Measurements from ENCODE around the gene SH3GL1.

SH3GL1 gene

DNA sequence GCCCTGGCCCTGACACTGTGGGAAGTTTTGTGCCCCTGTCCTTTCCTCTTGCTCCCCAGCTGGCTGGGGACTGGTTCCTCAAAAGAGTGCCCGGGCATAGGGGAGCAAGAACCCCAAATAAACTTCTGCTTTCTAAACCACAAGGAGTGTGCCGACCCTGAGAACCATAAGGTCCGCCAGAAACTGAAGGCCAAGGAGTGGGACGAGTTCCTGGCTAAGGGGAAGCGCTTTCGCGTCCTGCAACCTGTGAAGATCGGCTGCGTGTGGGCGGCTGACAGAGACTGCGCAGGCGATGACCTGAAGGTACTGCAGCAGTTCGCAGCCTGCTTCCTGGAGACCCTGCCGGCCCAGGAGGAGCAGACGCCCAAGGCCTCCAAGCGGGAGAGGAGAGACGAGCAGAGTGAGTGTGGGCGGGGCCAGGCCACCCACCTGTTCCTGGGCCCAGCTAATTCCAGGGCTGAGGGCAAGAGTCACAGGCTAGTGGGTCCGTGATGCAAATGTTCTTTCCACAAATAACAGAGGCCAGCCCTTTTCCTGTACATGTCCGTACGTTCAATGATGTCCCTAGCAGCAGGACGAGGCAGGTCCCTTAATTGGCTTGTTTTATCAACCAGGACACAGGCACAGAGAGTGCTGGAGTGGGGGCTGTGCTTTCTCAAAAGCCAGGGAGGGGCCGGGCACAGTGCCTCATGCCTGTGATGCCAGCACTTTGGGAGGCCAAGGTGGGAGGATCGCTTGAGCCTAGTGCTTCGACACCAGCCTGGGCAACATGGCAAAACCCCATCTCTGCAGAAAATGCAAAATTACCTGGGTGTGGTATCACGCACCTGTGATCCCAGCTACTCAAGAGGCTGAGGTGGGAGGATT lies 31.7 kb upstream of the SH3GL1 start:
- DNase-seq (ENCODE audit: low read depth): no peak

DNA sequence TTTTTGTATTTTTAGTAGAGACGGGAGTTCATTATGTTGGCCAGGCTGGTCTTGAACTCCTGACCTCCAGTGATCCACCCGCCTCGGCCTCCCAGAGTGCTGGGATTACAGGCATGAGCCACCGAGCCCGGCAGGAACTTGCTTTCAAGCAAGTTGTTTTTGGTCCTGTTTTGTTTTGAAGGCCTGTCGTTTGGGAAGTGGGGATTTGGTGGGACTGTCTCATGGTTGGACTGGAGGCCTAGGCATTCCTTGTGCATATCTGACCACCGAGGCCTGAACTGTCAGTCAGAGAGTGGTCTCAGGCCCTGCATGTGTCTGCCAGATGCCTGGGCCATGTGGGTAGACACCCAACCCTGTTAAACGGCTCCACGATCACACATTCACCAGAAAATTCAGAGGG lies 30.9 kb upstream of the SH3GL1 start:
- DNase-seq (ENCODE audit: low read depth): no peak

DNA sequence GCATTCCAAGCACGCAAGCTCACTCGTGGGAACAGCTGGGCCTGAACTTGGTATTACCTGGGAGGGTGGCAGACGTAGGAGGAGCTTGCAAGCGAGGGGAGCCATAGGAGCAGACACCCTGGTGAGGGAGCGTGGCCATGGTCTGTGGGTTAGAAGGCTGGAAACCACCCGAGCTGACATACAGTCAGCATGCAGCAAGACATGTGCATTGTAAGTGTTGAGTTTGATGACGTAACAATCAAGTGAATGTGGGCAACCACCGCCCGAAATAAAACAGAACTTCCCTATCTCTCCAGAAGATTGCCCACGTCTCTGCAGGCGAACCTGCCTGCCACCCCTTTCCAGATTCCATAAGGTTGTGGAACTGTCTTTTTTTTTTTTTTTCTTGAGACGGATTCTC lies 30.4 kb upstream of the SH3GL1 start:
- DNase-seq (ENCODE audit: low read depth): no peak

DNA sequence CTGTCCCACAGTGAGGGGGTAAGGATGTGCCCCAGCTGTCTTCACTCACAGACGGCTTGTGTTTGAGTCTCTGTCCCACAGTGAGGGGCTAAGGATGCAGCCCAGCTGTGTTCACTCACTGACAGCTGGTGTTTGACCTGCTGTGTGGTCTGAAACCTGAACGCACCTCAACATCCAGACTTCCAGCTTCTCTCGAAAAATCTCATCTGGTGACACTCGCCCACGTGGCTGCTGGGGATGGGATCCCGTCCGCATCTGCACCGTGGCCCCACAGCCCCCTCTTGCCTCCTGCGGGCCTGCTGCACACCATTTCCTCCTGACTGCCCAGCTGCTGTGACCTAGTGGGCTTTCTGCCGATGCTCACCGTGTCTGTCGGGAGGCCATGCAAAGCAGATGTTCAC lies 29.4 kb upstream of the SH3GL1 start:
- no peak for DNase-seq (ENCODE audit: low read depth)

DNA sequence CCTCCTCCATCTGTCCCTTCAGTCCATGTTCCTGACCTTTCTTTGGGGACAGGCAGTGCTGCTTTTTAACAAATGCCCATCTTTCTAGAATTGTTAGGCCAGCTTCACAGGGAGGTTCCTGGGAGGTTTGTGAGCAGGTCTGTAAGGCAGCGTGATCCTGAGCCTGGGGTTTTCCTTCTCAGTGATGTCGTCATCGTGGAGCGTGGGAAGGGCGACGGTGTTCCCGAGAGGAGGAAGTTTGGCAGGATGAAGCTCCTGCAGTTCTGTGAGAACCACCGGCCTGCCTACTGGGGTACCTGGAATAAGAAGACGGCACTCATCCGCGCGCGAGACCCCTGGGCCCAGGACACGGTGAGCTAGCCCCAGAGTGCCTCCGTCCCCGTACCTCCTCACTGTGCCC lies 28.9 kb upstream of the SH3GL1 start:
- no peak for DNase-seq (ENCODE audit: low read depth)

DNA sequence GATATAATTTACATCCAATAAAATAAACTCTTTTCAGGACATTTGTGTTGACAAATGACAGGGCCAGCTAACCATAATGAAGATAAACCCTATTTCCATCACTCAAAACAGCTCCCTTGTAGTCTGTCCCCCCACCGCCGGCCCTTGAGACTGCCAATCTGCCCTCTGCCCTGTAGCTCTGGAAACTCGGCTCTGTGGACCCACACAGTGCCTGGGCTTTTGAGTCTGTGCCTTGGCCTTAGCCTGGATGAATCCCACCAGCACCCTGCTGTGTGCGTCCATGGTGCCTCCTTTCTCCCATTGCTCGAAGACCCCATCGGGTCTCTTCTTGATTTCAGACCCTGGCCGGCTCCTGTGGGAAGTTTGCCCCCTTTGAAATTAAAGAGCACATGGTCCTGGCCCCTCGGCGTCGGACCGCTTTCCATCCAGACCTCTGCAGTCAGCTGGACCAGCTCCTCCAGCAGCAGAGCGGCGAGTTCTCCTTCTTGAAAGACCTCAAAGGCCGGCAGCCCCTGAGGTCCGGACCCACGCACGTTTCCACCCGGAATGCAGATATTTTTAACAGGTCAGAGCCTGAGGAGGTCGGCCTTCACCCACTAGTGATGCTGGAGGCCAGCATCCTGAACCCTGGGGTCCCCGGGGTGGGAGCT lies 28.1 kb upstream of the SH3GL1 start:
- no peak for DNase-seq (ENCODE audit: low read depth)

DNA sequence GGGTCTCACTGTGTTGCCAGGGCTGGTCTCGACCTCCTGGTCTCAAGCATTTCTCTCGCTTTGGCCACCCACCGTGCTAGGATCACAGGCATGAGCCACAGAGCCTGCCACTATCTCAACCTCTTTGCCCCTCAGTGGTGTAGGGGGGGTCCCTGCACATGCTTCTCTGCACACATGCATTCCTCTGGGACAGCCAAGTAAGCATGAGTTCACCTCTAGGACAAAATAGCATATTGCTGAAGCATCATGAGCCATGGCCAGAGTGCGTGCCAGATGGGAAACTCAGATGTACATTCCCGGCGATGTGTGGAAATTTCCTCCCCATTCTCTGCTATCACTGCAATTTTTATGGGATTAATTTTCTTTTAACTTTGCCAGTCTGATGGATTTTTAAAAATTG lies 25.2 kb upstream of the SH3GL1 start:
- peak; percentile 96 for DNase-seq (ENCODE audit: low read depth)

DNA sequence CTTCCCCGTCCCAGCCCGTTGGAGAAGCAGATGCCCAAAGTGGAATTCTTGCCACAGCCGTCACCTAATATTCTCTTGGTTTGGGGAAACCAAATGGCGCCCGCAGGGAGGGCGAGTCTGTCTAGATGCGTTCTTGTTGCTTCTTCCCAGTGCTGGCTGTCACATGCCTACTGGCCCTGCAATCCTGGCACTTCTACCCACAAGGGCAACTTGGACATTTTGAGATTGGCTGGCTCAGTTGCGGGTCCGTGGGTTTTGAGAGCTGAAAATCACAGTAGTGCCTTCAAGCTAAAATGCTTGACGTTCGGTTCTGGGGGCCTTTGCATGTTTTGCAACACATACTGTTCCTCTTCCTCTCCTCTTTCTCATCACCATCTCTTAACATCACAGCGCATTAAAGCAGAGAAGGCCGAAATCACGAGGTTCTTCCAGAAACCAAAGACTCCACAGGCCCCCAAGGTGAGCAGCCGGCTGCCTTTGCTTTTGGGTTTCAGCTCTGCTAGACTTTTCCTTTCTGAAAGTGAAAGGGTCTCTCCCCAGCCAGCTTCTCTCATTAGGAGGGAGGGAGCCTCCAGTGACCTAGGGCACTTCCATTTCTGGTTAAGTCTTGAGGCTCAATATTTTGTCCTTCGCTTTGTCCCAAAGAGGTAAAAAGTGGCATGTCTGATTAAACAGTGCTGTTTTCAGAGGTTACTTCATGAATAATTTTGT lies 23.2 kb upstream of the SH3GL1 start:
- DNase-seq (ENCODE audit: low read depth): no peak

DNA sequence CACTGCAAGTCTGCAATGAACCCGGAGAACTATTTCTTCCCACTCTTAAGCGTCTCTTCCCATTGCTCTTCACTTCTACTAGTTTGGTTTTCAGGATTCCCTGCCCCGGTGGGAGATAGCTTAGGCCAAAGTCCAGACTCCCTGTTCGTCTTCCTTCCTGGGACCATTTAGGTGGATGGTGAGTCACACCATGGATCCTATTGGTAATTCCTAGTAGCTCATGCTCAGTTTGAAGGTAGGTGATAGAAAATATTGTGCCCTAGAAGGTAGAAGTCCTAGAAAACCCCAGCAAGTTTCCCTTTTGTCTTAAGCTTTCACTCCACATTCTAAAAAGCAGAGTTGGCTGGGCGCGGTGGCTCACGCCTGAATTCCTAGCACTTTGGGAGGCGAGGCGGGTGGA lies 15.9 kb upstream of the SH3GL1 start:
- no peak for DNase-seq (ENCODE audit: low read depth)

DNA sequence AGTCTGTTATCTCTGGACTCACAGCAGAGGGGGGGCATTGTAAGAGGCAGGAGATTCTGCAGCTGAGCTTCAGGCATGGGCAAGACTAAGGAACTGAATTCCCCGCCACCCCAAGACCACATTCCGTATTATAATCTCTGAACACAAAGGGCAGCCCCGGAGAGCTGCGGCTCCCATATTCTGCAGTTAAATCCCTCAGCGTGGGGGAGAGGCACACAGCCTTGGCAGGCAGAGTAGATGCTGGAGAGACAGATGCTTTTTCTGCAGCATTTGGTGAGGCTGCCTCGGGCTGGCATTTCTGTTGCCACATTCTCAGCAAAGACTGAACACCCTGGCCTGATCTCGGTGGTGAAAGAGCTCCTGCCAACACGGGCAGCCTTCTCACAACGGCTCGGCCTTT lies 15.0 kb upstream of the SH3GL1 start:
- no peak for DNase-seq (ENCODE audit: low read depth)

DNA sequence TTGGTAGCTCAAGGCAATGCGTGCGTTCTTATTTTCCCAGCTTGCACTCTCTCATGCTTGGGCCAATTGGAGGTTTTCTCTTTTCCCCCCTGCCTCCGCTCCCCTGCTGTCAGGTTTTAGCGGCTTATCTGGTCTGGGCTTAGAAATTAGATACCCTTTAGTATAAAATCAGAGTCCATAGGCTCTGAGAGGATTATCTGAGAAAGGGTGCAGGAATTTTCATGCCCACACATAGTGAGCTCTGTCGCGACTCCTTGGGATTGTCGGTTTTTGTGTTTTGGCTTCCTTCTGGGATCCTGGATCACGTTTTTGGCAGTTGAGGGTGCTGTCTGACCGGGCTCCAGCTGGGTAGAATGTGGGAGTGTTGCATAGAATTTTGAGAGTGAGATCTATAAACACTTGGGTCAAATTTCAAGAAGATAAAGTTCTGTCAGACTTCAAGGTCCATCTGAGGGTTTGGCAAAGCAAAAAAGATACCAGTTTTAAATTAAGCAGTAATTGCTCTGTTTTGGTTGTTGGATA lies 14.5 kb upstream of the SH3GL1 start:
- no peak for DNase-seq (ENCODE audit: low read depth)

DNA sequence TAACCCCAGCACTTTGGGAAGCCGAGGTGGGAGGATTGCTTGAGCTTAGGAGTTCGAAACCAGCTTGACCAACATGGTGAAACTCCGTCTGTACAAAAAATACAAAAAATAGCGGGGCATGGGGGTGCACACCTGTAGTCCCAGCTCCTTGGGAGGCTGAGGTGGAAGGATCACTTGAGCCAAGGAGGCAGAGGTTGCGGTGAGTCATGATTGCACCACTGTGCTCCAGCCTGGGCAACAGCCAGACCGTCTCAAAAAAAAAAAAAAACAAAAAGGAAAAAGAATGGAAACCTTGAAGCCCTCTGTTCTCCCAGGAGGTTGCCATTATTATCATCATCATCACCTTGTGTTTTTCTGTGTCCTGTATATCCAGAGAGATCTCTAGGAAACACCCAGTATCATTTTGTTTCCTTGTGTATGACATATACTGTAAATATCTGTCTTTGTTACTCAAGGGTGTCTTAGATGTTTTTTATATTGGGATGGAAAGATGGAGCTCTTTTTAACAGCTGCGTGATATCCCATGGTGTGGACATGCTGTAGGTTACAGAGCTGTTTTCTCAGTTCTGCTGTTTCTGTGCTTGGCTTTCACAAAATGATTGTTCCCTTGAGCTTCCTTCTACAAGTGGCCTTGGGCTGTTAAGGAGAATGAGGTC lies 13.9 kb upstream of the SH3GL1 start:
- peak; percentile 58 for DNase-seq (ENCODE audit: low read depth)

DNA sequence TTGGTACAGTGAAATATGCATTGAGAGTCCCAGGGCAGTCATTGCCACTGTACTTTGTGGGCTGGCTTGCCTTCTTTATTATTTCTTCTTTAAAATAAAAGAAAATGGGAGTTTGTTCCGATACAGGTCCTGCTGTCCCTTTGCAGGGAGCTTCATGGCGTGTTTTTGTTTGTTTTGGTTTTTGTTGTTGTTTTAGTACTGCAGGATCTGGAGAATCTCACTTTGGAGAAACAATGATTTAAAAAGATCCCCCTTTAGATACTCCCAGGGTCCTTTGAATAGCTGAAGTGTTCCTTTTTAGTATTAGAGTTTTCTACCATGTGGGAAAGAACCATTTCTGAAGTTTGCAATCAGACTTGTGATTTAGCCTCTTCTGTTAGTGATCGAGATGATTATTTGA lies 13.2 kb upstream of the SH3GL1 start:
- DNase-seq (ENCODE audit: low read depth): no peak

DNA sequence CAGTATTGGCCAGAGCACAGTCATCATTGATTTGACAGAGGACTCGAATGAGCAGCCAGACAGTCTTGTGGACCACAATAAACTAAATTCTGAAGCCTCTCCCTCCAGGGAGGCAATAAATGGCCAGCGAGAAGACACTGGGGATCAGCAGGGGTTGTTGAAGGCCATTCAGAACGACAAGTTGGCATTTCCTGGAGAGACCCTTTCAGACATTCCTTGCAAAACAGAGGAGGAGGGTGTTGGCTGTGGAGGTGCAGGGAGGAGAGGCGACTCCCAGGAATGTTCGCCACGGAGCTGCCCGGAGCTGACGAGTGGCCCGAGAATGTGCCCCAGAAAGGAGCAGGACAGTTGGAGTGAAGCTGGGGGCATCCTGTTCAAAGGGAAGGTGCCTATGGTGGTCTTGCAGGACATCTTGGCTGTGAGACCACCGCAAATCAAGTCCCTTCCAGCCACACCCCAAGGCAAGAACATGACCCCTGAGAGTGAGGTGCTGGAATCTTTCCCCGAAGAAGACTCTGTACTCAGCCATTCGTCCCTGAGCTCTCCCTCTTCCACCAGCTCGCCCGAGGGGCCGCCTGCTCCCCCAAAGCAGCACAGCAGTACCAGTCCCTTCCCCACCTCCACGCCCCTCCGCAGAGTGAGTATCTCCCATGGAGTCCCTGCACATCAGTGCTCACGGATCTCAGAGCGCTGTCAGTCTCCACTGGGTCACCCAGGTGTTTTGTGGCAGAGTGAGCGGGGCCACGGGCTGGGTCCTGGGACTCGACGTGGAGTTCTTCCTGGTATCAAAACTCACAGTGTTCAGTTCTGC lies 9.0 kb upstream of the SH3GL1 start:
- DNase-seq (ENCODE audit: low read depth): no peak

DNA sequence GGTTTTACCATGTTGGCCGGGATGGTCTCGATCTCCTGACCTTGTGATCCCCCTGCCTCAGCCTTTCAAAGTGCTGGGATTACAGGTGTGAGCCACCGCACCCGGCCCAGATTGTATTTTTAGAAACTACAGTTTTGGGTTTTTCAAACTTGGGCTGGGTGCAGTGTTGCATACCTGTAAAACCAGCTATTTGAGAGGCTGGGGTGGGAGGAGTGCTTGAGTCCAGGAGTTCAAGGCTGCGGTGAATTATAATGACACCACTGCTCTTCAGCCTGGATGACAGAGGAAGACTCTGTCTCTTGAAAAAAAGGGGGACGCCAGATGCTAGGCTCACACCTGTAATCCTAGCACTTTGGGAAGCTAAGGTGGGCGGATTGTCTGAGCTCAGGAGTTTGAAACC lies 6.3 kb upstream of the SH3GL1 start:
- DNase-seq (ENCODE audit: low read depth): no peak

DNA sequence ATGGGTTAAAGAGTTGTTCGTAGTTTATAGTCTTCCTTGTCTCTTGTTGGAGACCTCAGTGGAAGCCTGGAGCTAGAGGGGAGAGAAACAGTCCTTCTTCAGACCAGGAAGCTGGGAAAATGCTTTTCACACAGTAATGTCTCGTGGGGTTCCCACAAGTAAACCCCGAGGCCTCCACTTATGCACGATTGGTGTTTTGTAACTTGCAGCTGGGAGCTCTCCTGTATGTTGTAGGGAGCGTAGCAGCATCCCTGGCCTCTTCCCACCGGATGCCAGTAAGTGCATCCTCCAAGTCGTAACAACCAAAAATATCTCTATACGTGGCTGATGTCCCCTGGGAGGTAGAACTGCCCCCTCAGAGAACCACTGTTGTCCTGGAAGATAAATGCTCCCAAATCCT lies 5.6 kb upstream of the SH3GL1 start:
- no peak for DNase-seq (ENCODE audit: low read depth)

DNA sequence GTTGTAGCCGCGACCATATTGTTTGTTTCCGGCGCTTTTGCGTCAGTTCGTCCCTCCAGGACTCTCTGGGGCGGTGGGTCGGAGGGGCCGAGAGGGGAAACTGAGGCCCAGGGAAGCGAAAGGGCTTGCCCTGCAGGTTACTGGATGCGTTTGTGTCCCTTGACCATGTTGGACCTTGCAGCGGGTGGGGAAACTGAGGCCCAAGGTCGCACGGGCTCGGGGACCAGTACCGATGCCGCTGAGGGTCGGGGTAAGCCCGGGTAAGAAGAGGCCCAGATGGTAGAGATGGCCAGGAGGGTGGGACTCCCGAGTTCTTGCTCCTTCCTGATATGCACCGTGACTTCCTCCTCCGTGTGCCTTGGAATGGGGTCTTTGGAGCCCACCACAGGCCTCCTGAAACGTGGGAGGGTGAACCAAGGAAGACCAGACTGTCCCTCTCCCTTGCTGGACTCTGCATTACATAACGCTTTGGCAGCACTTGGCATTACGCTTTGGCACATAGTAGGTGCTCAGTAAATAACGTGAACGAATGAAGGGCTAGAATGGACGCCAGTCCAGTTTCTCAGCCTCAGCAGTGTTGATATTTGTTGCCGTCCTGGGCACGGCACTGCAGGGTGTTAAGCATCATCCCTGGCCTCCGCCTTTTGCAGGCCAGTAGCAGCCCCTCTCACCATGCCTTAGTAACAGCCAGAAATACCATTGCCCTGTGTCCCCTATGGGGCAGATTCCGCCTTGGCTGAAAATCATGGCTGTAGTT lies 2.8 kb upstream of the SH3GL1 start:
- peak; percentile 39 for DNase-seq (ENCODE audit: low read depth)

DNA sequence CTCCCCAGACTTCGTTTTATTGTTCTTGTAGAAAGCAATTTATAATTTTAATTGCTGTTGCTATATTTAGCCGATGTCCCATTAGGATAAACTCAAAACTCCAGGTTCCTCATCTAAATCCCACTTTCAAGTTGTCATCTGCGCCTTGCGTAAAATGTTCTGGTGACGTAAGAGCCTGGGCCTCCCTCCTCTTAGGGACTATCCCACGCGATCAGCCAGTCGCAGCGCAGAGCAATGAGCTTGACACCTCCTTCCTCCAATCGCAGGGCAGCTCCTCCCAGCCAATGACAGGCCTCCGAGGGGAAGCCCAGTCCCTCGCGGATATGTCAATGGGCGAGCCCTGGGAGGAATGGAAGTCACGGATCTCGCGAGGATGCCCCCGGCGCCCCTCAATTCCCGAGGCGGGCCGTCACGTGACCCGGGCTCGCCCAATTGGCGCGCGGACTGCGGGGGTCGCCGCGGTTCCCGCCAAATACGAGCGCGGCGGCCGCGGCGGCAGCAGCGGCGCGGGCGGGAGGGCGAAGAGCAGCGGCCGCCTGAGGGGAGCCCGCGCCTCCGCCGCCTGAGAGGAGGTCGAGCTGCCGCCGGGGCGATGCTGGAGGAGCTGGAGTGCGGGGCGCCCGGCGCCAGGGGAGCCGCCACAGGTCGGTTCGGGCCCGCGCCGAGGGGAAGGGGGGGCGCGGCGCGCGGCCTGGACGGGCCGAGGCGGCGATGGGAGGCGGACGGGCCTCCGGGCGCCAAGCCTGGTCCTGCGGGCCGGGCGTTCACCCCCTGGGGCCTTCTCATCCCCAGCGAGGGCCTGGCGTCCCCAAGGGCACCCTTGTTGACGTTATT lies 2.0 kb upstream of the SH3GL1 start, which contains the start of gene CHAF1A:
Gene CHAF1A, plus strand, starts transcription at position 470 of the 834 bp plus-strand sequence. Its CDS starts 123 bp downstream, at position 593.
- peak; percentile 100 for DNase-seq (ENCODE audit: low read depth)

DNA sequence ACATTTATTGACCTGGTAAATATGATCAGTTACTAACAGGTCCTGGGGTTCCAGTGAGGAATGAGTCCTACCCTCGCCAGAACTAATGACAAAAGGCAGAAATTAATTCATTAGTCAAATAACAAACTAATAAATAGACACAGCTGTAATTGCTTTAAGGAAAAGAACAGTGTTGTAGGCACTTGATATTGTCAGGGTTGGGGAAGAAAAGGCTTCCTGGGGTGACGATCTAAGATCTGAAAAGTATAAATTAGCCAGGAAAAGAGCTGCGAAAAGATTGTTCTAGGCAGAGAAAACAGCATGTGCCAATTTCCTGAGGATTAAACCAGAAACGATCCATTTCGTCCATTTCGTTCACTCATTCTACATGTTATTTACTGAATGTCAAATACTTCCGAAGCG lies 1.4 kb upstream of the SH3GL1 start:
- no peak for DNase-seq (ENCODE audit: low read depth)

DNA sequence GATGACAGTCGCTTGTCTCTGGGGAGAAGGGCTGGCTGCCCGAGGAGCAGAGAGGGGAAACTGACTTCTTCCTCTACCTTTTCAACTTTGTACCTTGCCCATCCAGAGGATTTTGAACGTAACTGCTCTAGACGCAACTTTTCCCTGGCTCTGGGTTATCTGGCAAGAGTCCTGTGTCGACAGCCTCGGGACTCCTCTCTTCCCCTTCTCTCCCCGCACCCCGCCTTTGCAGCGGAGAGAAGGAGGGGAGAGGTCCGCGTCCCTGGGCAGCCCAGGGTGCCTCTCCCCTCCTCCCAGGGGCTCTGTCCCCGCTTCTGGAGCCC lies 574 bp downstream of the SH3GL1 start:
- peak; percentile 44 for DNase-seq (ENCODE audit: low read depth)
